Stomach (tissue), 4 donors: ENCODE measurements around the gene SPDEF.

Experiments
- CTCF ChIP-seq, 7 experiments: fragments of 450-650 bp in 4 of 7; fragments of 200-600 bp in 3 of 7; sonication (generic) in 3 of 7; IDR thresholded peaks; one replicate each; pipeline ENCODE4 v1.5.1; 2016 to 2019; ENCODE audit warnings: antibody characterized with exemption in 7 of 7, control low read depth in 2 of 7, mild to moderate bottlenecking in 1 of 7
- EP300 ChIP-seq: sonication (generic); formaldehyde crosslinking; IDR thresholded peaks from one replicate; pipeline ENCODE4 v1.6.1; 2017; ENCODE audit warnings: antibody characterized with exemption

DNA sequence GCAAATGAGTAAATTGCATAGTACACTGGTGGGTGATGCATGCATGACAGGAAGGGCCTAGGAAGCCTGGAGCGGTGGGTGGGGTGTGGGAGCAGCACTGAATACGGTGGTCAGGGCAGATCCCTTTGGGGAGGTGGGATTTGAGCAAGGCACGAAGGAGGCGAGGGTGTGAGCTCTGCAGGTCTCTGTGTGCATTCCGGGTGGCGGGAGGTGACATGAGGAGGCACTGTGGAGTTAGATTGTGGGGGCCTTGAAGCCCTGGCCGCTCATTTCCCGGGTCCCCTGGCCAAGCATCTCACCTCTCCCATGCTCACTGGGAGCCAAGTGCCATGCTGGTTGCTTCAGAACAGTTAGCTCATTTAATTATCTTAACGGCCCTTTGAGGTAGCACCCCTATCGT, 6.2 kb upstream of the SPDEF start:
- no peak for TF ChIP-seq CTCF (IDR thresholded peaks at IDR 0.05)
- TF ChIP-seq EP300, result no peak
